GM23338 (cell line): ENCODE data around the gene TP73. TPM values are rescaled to one million over a fixed set of nuclear protein-coding genes. Genes with fewer than 3 reads are reported as not detected.

Experiments
- CREB1 ChIP-seq: fragments of 250-450 bp; sonication (Bioruptor Pico); IDR thresholded peaks from 2 replicates; pipeline ENCODE4 v1.5.0; 2020; ENCODE audit warnings: low read depth, mild to moderate bottlenecking, moderate library complexity
- CTCF ChIP-seq, 2 experiments: fragments of 200-600 bp in 1 of 2; sonication (generic) in 1 of 2; conservative IDR thresholded peaks; 2 replicates each; pipeline versions ENCODE4 v1.5.1 to v1.6.1; 2016 to 2017; ENCODE audit warnings: antibody characterized with exemption in 2 of 2, low read depth in 2 of 2, mild to moderate bottlenecking in 2 of 2, moderate library complexity in 1 of 2
- POLR2AphosphoS5 ChIP-seq: IDR thresholded peaks from 2 replicates; pipeline ENCODE4 v1.6.1; 2016; ENCODE audit warnings: antibody characterized with exemption, low read depth
- ZNF331 ChIP-seq: fragments of 250-450 bp; sonication (Bioruptor Pico); IDR thresholded peaks from 2 replicates; pipeline ENCODE4 v1.5.0; 2020; ENCODE audit warnings: low read depth, mild to moderate bottlenecking, moderate library complexity
- polyA plus RNA-seq: library from polyadenylated mRNA; unstranded; fragments of >200 nt; fragmentation: Nextera tagmentation; extraction: Ambion mirVana; gene quantifications from 2 replicates; pipeline ENCODE4 v1.2.1, GENCODE V29; 2016
- total RNA-seq: library from RNA; depleted of rRNA; stranded (reverse); fragments of >200 nt; shearing (Covaris generic); gene quantifications from 2 replicates; pipeline ENCODE4 v1.2.3, GENCODE V29; 2014
- TF ChIP-seq, protein P1 (sequence below): IDR thresholded peaks from 2 replicates; pipeline ENCODE4 v1.6.1; 2016; ENCODE audit warnings: antibody characterized with exemption
- TF ChIP-seq, protein P2 (sequence below): fragments of 250-450 bp; sonication (Bioruptor Pico); IDR thresholded peaks from 2 replicates; pipeline ENCODE4 v1.5.0; 2020; ENCODE audit warnings: mild to moderate bottlenecking, moderate library complexity

TP73 gene
- total and polyA plus RNA-seq, 2 experiments from 2014 or later: 1.4 to 3.4 TPM

- no peak for TF ChIP-seq CTCF (conservative IDR thresholded peaks at IDR 0.05; ENCODE audit: low read depth in 2 of 2)
- TF ChIP-seq, protein P1, sequence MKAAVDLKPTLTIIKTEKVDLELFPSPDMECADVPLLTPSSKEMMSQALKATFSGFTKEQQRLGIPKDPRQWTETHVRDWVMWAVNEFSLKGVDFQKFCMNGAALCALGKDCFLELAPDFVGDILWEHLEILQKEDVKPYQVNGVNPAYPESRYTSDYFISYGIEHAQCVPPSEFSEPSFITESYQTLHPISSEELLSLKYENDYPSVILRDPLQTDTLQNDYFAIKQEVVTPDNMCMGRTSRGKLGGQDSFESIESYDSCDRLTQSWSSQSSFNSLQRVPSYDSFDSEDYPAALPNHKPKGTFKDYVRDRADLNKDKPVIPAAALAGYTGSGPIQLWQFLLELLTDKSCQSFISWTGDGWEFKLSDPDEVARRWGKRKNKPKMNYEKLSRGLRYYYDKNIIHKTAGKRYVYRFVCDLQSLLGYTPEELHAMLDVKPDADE: no peak
- no peak for TF ChIP-seq POLR2AphosphoS5
- no peak for TF ChIP-seq ZNF331
- TF ChIP-seq, protein P2, sequence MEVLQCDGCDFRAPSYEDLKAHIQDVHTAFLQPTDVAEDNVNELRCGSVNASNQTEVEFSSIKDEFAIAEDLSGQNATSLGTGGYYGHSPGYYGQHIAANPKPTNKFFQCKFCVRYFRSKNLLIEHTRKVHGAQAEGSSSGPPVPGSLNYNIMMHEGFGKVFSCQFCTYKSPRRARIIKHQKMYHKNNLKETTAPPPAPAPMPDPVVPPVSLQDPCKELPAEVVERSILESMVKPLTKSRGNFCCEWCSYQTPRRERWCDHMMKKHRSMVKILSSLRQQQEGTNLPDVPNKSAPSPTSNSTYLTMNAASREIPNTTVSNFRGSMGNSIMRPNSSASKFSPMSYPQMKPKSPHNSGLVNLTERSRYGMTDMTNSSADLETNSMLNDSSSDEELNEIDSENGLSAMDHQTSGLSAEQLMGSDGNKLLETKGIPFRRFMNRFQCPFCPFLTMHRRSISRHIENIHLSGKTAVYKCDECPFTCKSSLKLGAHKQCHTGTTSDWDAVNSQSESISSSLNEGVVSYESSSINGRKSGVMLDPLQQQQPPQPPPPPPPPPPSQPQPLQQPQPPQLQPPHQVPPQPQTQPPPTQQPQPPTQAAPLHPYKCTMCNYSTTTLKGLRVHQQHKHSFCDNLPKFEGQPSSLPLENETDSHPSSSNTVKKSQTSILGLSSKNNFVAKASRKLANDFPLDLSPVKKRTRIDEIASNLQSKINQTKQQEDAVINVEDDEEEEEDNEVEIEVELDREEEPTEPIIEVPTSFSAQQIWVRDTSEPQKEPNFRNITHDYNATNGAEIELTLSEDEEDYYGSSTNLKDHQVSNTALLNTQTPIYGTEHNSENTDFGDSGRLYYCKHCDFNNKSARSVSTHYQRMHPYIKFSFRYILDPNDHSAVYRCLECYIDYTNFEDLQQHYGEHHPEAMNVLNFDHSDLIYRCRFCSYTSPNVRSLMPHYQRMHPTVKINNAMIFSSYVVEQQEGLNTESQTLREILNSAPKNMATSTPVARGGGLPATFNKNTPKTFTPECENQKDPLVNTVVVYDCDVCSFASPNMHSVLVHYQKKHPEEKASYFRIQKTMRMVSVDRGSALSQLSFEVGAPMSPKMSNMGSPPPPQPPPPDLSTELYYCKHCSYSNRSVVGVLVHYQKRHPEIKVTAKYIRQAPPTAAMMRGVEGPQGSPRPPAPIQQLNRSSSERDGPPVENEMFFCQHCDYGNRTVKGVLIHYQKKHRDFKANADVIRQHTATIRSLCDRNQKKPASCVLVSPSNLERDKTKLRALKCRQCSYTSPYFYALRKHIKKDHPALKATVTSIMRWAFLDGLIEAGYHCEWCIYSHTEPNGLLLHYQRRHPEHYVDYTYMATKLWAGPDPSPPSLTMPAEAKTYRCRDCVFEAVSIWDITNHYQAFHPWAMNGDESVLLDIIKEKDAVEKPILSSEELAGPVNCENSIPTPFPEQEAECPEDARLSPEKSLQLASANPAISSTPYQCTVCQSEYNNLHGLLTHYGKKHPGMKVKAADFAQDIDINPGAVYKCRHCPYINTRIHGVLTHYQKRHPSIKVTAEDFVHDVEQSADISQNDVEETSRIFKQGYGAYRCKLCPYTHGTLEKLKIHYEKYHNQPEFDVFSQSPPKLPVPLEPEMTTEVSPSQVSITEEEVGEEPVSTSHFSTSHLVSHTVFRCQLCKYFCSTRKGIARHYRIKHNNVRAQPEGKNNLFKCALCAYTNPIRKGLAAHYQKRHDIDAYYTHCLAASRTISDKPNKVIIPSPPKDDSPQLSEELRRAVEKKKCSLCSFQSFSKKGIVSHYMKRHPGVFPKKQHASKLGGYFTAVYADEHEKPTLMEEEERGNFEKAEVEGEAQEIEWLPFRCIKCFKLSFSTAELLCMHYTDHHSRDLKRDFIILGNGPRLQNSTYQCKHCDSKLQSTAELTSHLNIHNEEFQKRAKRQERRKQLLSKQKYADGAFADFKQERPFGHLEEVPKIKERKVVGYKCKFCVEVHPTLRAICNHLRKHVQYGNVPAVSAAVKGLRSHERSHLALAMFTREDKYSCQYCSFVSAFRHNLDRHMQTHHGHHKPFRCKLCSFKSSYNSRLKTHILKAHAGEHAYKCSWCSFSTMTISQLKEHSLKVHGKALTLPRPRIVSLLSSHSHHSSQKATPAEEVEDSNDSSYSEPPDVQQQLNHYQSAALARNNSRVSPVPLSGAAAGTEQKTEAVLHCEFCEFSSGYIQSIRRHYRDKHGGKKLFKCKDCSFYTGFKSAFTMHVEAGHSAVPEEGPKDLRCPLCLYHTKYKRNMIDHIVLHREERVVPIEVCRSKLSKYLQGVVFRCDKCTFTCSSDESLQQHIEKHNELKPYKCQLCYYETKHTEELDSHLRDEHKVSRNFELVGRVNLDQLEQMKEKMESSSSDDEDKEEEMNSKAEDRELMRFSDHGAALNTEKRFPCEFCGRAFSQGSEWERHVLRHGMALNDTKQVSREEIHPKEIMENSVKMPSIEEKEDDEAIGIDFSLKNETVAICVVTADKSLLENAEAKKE (CRISPR knock-in tag): no peak
- TF ChIP-seq CREB1 (CRISPR knock-in tag): no peak
Observed at GRCh38 chr1:3668585-3669300, 16.4 kb downstream of the TP73 start (continued).
